ENCODE results near the gene SIRPA. TPM values are rescaled to one million over a fixed set of nuclear protein-coding genes. Genes with fewer than 3 reads are reported as not detected.

SIRPA gene
- total RNA-seq, 2 donors from 2014 or later, result 38.4 to 46.2 TPM

Other genes starting within 250 kb of the SIRPA start
- under 1 TPM in 1 of 2 donors, not detected in 1; 0.44 TPM for gene SIRPG, start 237.6 kb upstream of the SIRPA start, total RNA-seq
- not detected for gene PDYN, start 98.7 kb downstream of the SIRPA start, total RNA-seq
- 10 to 100 TPM; 13.2 to 19.3 TPM for gene STK35, start 206.4 kb downstream of the SIRPA start, total RNA-seq

Data from left cardiac atrium (tissue), 2 donors.